Activated T-cell treated with anti-CD3 and anti-CD28 coated beads, Interleukin-2, amount 50 U/mL, for 48 hours (primary cell): ENCODE data around the gene EPG5.
"Not testable (repeated sequence)": the region's sequence is repeated elsewhere in the genome, so short reads cannot be mapped to it uniquely, and the experiment has no call there.

ENCODE experiments used
- DNase-seq, 2 experiments: peaks; one replicate each; pipeline ENCODE4 v3.0.0-alpha.2; 2020

EPG5 gene

GRCh38 chr18:45976974-45977373 lies 9.8 kb upstream of the EPG5 start:
- DNase-seq = no peak

GRCh38 chr18:45976566-45976965 lies 9.4 kb upstream of the EPG5 start:
- no peak for DNase-seq

- DNase-seq = peak; percentile 69 to 73
Measured at GRCh38 chr18:45974088-45974536, 7.0 kb upstream of the EPG5 start.

GRCh38 chr18:45964913-45965312 lies 2.2 kb downstream of the EPG5 start:
- DNase-seq = not testable (repeated sequence)

GRCh38 chr18:45962866-45963265 lies 4.3 kb downstream of the EPG5 start:
- DNase-seq = no peak

- no peak for DNase-seq
Measured at GRCh38 chr18:45962461-45962860, 4.7 kb downstream of the EPG5 start.

GRCh38 chr18:45959484-45959883 lies 7.6 kb downstream of the EPG5 start:
- not testable (repeated sequence) for DNase-seq

- DNase-seq = no peak
Measured at GRCh38 chr18:45958730-45959129, 8.4 kb downstream of the EPG5 start.

- DNase-seq = no peak
Measured at GRCh38 chr18:45958027-45958426, 9.1 kb downstream of the EPG5 start.

GRCh38 chr18:45957100-45957499 lies 10.0 kb downstream of the EPG5 start:
- no peak for DNase-seq

GRCh38 chr18:45954070-45954934 lies 12.8 kb downstream of the EPG5 start:
- DNase-seq = no peak

GRCh38 chr18:45951016-45951714 lies 16.0 kb downstream of the EPG5 start:
- no peak for DNase-seq

- DNase-seq = no peak
Measured at GRCh38 chr18:45945669-45946068, 21.5 kb downstream of the EPG5 start.

- no peak for DNase-seq
Measured at GRCh38 chr18:45940724-45941123, 26.4 kb downstream of the EPG5 start.

- DNase-seq = no peak
Measured at GRCh38 chr18:45939236-45939635, 27.9 kb downstream of the EPG5 start.

- DNase-seq = no peak
Measured at GRCh38 chr18:45938488-45938935, 28.6 kb downstream of the EPG5 start.

- DNase-seq = no peak
Measured at GRCh38 chr18:45935591-45936335, 31.4 kb downstream of the EPG5 start.

GRCh38 chr18:45932708-45933107 lies 34.4 kb downstream of the EPG5 start:
- no peak for DNase-seq

GRCh38 chr18:45930963-45931362 lies 36.2 kb downstream of the EPG5 start:
- DNase-seq = no peak

- DNase-seq = no peak
Measured at GRCh38 chr18:45926691-45927090, 40.4 kb downstream of the EPG5 start.

GRCh38 chr18:45926085-45926484 lies 41.0 kb downstream of the EPG5 start:
- DNase-seq = no peak

- no peak for DNase-seq
Measured at GRCh38 chr18:45923138-45923537, 44.0 kb downstream of the EPG5 start.

GRCh38 chr18:45920367-45920766 lies 46.8 kb downstream of the EPG5 start:
- no peak for DNase-seq
